GM12892 (cell line): Measurements from ENCODE around the gene SHROOM3.

Experiments used
- POLR2A ChIP-seq: IDR thresholded peaks from 2 replicates; pipeline ENCODE4 v1.6.1; 2011; ENCODE audit warnings: low read depth, low read length, control low read depth
- POLR2AphosphoS5 ChIP-seq: IDR thresholded peaks from 2 replicates; pipeline ENCODE4 v1.6.1; 2011; ENCODE audit warnings: low read depth, low read length, control low read depth

- no peak for TF ChIP-seq POLR2AphosphoS5
- TF ChIP-seq POLR2A = no peak
Observed at GRCh38 chr4:76489686-76490161, 54.7 kb downstream of the SHROOM3 start.
